Brain microvascular endothelial cell (primary cell): Measurements from ENCODE around the gene PAX4.

Experiments used
- DNase-seq: peaks from one replicate; pipeline ENCODE4 v3.0.0-alpha.2; 2020
- H3K27ac ChIP-seq: fragments of 250-450 bp; sonication (Bioruptor Pico); 2 replicates; pipeline ENCODE4 v1.5.1; 2020; ENCODE audit warnings: mild to moderate bottlenecking, moderate library complexity
- H3K27me3 ChIP-seq: fragments of 250-450 bp; sonication (Bioruptor Pico); replicated peaks from 2 replicates; pipeline ENCODE4 v1.5.1; 2020; ENCODE audit warnings: mild to moderate bottlenecking
- H3K36me3 ChIP-seq: fragments of 250-450 bp; sonication (Bioruptor Pico); replicated peaks from 2 replicates; pipeline ENCODE4 v1.5.1; 2020; ENCODE audit warnings: mild to moderate bottlenecking
- H3K4me3 ChIP-seq: 2 replicates; pipeline ENCODE4 v1.5.1; 2011; ENCODE audit warnings: low read depth, mild to moderate bottlenecking, control low read depth, low read length, moderate library complexity
- in situ Hi-C: cut with HindIII; loops from 2 replicates; pipeline ENCODE4 v1.10.0; 2017; ENCODE audit warnings: low sequenced_read_pairs, low pct_ligation_motif_present
- TF ChIP-seq, protein P1 (sequence below): IDR thresholded peaks from 2 replicates; pipeline ENCODE4 v1.5.1; 2011; ENCODE audit warnings: low read depth, mild to moderate bottlenecking, moderate library complexity, low read length, control low read depth, inconsistent platforms; ENCODE audit errors: missing control alignments

PAX4 gene

GRCh38 chr7:127612263-127612662 is 5.7 kb downstream of the PAX4 start:
- Histone ChIP-seq H3K36me3 (no peaks in the 10 kb centered on the region), H3K27me3 (peaks cover 27% of the 10 kb centered on the region), H3K4me3 (no peak overlapping the region), H3K27ac (no peak overlapping the region)
- TF ChIP-seq, protein P1, sequence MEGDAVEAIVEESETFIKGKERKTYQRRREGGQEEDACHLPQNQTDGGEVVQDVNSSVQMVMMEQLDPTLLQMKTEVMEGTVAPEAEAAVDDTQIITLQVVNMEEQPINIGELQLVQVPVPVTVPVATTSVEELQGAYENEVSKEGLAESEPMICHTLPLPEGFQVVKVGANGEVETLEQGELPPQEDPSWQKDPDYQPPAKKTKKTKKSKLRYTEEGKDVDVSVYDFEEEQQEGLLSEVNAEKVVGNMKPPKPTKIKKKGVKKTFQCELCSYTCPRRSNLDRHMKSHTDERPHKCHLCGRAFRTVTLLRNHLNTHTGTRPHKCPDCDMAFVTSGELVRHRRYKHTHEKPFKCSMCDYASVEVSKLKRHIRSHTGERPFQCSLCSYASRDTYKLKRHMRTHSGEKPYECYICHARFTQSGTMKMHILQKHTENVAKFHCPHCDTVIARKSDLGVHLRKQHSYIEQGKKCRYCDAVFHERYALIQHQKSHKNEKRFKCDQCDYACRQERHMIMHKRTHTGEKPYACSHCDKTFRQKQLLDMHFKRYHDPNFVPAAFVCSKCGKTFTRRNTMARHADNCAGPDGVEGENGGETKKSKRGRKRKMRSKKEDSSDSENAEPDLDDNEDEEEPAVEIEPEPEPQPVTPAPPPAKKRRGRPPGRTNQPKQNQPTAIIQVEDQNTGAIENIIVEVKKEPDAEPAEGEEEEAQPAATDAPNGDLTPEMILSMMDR = no peak
- no peak for DNase-seq
- in situ Hi-C loops = no loop called here

DNA sequence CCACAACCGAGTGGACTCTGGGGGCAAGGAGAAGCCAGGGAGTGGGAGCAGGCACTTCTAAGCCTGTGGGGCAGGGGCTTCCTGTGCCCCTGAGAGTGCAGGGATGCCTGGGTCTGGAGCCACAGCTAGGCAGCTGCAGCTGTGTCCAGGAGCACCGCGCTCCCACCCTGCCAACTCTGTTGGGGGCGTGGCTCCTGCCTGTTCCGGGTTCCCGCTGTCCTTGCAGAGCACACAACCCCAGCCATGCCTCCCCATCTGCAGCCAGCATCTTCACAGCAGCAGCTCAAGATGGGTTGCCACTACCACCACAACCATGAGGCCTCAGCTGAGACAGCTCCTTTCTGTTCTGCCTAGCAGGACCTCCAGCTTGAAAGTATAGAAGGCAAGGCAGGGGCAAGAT is 8.6 kb downstream of the PAX4 start:
- in situ Hi-C loops = no loop called here

GRCh38 chr7:127608446-127608845 is 9.5 kb downstream of the PAX4 start:
- Histone ChIP-seq H3K27ac (no peak overlapping the region), H3K36me3 (no peaks in the 10 kb centered on the region), H3K27me3 (no peaks in the 10 kb centered on the region), H3K4me3 (no peak overlapping the region)
- in situ Hi-C loops = no loop called here
- TF ChIP-seq, protein P1 = no peak
- no peak for DNase-seq

More for the DNA sequence above, 8.6 kb downstream of the PAX4 start:
- Histone ChIP-seq H3K27me3 (peaks cover under 1% of the 10 kb centered on the region), H3K36me3 (no peaks in the 10 kb centered on the region), H3K4me3 (no peak overlapping the region), H3K27ac (no peak overlapping the region)
- no peak for DNase-seq
- TF ChIP-seq, protein P1 = no peak

- TF ChIP-seq, protein P1 = no peak
- in situ Hi-C loops = no loop called here
- Histone ChIP-seq H3K27ac (no peak overlapping the region), H3K4me3 (no peak overlapping the region), H3K36me3 (no peaks in the 10 kb centered on the region), H3K27me3 (no peaks in the 10 kb centered on the region)
- no peak for DNase-seq
These were observed 17.1 kb downstream of the PAX4 start for GRCh38 chr7:127600885-127601284.

GRCh38 chr7:127598318-127598717 is 19.6 kb downstream of the PAX4 start:
- H3K27ac ChIP-seq = no peak overlapping the region
- no peaks in the 10 kb centered on the region for H3K27me3 ChIP-seq
- DNase-seq = no peak
- TF ChIP-seq, protein P1 = peak; percentile 49
- in situ Hi-C loops = no loop called here
- no peaks in the 10 kb centered on the region for H3K36me3 ChIP-seq
- H3K4me3 ChIP-seq = no peak overlapping the region

DNA sequence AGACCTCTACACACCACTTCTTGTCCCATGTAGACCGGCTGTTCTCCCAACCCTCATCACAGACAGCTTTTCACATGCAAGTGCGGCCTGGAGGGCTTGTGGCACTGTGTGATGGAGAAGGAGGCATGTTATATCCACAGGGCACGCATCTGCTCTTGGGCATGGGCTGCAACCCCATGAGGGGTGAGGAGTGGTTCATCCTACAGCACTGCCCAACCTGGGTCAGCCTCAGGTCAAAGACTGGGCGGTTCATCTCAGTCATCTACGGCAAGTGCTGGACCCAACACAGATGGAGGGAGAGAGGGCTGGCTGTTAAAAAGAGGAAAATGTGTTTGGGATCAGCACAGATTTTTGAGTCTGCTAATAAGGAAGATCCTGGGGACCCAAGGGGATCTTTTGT is 22.2 kb downstream of the PAX4 start:
- in situ Hi-C loops = no loop called here
- Histone ChIP-seq H3K27ac (no peak overlapping the region), H3K36me3 (peaks cover 9% of the 10 kb centered on the region), H3K4me3 (no peak overlapping the region), H3K27me3 (no peaks in the 10 kb centered on the region)
- DNase-seq = no peak
- TF ChIP-seq, protein P1 = no peak
